Ishikawa (cell line): ENCODE data around the gene CADM1.

Experiments used
- CEBPB ChIP-seq: IDR thresholded peaks from 2 replicates; pipeline ENCODE4 v1.6.1; 2012
- CREB1 ChIP-seq: IDR thresholded peaks from 2 replicates; pipeline ENCODE4 v1.6.1; 2012; ENCODE audit warnings: low read depth
- EGR1 ChIP-seq: IDR thresholded peaks from 2 replicates; pipeline ENCODE4 v1.6.1; 2012
- EP300 ChIP-seq: IDR thresholded peaks from 2 replicates; pipeline ENCODE4 v1.6.1; 2012; ENCODE audit warnings: borderline replicate concordance
- FOXM1 ChIP-seq: IDR thresholded peaks from 2 replicates; pipeline ENCODE4 v1.6.1; 2012; ENCODE audit warnings: low read depth, borderline replicate concordance
- NFIC ChIP-seq: IDR thresholded peaks from 2 replicates; pipeline ENCODE4 v1.6.1; 2012
- RAD21 ChIP-seq: IDR thresholded peaks from 2 replicates; pipeline ENCODE4 v1.6.1; 2012; ENCODE audit warnings: low read depth
- TAF1 ChIP-seq: IDR thresholded peaks from 2 replicates; pipeline ENCODE4 v1.6.1; 2012; ENCODE audit warnings: low read depth, mild to moderate bottlenecking
- TCF12 ChIP-seq: IDR thresholded peaks from 2 replicates; pipeline ENCODE4 v1.6.1; 2012; ENCODE audit warnings: low read depth
- TEAD4 ChIP-seq: IDR thresholded peaks from 2 replicates; pipeline ENCODE4 v1.6.1; 2012
- USF1 ChIP-seq: IDR thresholded peaks from 2 replicates; pipeline ENCODE4 v1.6.1; 2012
- YY1 ChIP-seq: IDR thresholded peaks from 2 replicates; pipeline ENCODE4 v1.6.1; 2012; ENCODE audit warnings: low read depth
- ZBTB7A ChIP-seq: IDR thresholded peaks from 2 replicates; pipeline ENCODE4 v1.6.1; 2012; ENCODE audit warnings: low read depth
- TF ChIP-seq, protein P1 (sequence below): IDR thresholded peaks from 2 replicates; pipeline ENCODE4 v1.6.1; 2012; ENCODE audit warnings: low read depth, mild to moderate bottlenecking
- TF ChIP-seq, protein P2 (sequence below): IDR thresholded peaks from 2 replicates; pipeline ENCODE4 v1.6.1; 2012

Gene CADM1

DNA sequence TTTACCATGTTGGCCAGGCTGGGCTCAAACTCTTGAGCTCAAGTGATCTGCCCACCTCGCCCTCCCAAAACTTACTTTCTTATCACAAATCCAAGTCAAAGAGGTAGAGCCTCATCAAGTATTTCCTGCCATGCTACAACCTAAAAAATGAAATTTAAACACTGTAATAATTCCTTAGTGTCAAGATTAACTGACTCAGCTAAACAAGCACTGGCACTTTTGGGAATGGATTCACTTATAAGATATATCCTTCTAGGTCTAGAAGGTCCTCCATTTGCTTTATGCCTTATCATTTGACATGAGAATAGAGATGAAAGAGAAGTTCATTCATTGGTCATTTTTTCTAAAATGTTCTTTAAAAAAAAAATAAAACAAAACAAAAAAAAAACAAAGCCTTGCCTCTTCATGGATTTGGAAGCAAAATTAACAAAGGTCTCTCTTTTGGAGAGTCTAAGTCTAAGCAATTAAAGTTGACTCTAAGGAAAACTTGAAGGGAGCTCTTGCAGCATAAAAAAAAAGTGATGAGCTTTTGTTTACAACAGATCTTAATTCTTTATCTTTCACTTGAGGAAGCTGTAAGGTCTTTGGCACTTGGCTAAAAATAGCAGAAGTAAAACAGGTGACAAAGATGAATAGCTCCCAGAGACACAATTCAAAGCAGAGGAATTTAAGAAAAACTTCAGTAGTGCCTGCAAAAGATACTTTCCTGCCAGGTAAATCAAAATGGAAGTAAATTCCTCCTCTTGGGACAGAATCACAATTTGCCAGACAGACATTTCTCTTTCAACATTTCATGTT, 50.3 kb downstream of the CADM1 start:
- no peak for TF ChIP-seq CREB1
- no peak for TF ChIP-seq EGR1
- TF ChIP-seq, protein P1, sequence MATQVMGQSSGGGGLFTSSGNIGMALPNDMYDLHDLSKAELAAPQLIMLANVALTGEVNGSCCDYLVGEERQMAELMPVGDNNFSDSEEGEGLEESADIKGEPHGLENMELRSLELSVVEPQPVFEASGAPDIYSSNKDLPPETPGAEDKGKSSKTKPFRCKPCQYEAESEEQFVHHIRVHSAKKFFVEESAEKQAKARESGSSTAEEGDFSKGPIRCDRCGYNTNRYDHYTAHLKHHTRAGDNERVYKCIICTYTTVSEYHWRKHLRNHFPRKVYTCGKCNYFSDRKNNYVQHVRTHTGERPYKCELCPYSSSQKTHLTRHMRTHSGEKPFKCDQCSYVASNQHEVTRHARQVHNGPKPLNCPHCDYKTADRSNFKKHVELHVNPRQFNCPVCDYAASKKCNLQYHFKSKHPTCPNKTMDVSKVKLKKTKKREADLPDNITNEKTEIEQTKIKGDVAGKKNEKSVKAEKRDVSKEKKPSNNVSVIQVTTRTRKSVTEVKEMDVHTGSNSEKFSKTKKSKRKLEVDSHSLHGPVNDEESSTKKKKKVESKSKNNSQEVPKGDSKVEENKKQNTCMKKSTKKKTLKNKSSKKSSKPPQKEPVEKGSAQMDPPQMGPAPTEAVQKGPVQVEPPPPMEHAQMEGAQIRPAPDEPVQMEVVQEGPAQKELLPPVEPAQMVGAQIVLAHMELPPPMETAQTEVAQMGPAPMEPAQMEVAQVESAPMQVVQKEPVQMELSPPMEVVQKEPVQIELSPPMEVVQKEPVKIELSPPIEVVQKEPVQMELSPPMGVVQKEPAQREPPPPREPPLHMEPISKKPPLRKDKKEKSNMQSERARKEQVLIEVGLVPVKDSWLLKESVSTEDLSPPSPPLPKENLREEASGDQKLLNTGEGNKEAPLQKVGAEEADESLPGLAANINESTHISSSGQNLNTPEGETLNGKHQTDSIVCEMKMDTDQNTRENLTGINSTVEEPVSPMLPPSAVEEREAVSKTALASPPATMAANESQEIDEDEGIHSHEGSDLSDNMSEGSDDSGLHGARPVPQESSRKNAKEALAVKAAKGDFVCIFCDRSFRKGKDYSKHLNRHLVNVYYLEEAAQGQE, result no peak
- no peak for TF ChIP-seq FOXM1
- no peak for TF ChIP-seq TAF1
- TF ChIP-seq TEAD4, result no peak
- no peak for TF ChIP-seq CEBPB
- no peak for TF ChIP-seq ZBTB7A
- no peak for TF ChIP-seq YY1
- no peak for TF ChIP-seq NFIC
- TF ChIP-seq USF1, result no peak

DNA sequence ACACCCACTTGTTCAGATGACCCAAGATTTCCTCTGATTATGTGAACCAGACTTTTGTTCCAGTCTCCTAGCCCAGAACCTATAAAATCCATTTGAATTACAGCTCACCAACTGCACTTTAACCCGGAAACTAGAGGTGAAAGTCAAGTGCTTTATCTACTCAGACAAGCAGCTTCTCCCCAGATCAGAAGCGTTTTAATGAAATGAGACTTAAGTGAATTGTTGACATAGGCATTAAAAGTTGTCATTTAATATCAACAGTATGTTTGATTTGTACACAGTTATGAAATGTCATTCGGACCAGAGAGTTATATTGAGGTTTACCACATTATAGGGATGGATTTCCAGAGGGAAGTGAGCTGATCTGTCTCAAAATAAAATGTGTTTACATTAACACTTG, 52.0 kb downstream of the CADM1 start:
- TF ChIP-seq RAD21 (no peak), TEAD4 (no peak), EP300 (no peak), ZBTB7A (no peak), FOXM1 (no peak), CREB1 (no peak), YY1 (no peak), NFIC (no peak), TCF12 (no peak), EGR1 (no peak)
- TF ChIP-seq, protein P2, sequence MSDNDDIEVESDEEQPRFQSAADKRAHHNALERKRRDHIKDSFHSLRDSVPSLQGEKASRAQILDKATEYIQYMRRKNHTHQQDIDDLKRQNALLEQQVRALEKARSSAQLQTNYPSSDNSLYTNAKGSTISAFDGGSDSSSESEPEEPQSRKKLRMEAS, result no peak

- TF ChIP-seq RAD21, result no peak
- TF ChIP-seq TAF1, result no peak
- TF ChIP-seq EGR1, result no peak
- TF ChIP-seq, protein P2, result no peak
Measured at GRCh38 chr11:115450519-115450918, 53.7 kb downstream of the CADM1 start.

DNA sequence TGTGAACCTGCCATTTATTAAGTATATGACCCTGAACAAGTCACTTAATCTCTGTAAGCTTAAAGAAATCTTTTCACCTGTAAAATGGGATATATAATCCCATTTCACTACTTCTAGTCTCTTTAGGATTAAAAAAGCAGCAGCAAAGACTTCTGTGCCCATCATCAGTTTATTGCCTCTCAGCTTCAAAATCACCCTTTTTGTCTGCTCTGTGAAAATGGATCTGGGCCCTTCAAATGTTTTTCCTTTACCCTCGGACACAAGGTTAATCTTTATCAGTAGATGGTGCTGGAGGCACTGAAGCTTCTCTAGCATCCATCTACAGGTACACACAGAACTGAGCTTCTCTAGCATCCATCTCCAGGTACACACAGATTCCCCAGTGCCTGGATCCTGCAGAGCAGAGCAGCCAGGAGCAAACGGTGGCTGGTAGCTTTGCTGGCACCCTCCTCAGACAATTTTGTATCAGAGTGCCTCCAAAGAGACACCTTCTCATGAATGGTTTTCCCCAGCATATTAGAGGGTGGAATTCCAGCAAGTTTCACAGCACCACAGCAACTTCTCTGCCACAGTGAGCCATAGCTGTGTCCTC, 56.8 kb downstream of the CADM1 start:
- TF ChIP-seq RAD21 (no peak), USF1 (no peak), CREB1 (no peak), FOXM1 (no peak), TCF12 (no peak), EGR1 (no peak), ZBTB7A (no peak), YY1 (no peak), CEBPB (no peak), NFIC (no peak), TAF1 (no peak), TEAD4 (no peak), EP300 (no peak)
- TF ChIP-seq, protein P1, result no peak
- TF ChIP-seq, protein P2, result no peak

- TF ChIP-seq, protein P1, result no peak
- TF ChIP-seq CREB1 (no peak), EP300 (no peak), TCF12 (no peak), TAF1 (no peak), RAD21 (no peak), ZBTB7A (no peak), CEBPB (no peak), EGR1 (no peak), YY1 (no peak), TEAD4 (no peak)
Measured at GRCh38 chr11:115446214-115446613, 58.0 kb downstream of the CADM1 start.
